ENCODE results near the gene USF2.

Gene USF2

DNA sequence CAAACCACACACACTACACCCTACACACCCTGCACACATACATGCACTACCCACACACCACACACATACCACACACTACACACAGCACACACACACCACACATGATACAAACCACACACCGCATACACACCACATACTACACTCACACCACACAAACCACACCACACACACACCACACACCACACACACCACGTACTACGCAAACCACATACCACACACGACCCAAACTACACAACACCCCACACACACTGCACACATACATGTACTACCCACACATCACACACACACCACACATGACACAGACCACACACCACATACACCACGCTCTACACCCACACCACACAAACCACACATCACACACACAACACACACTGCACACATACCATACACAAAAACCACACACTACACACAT lies 29.8 kb downstream of the USF2 start:
- no peak for DNase-seq

DNA sequence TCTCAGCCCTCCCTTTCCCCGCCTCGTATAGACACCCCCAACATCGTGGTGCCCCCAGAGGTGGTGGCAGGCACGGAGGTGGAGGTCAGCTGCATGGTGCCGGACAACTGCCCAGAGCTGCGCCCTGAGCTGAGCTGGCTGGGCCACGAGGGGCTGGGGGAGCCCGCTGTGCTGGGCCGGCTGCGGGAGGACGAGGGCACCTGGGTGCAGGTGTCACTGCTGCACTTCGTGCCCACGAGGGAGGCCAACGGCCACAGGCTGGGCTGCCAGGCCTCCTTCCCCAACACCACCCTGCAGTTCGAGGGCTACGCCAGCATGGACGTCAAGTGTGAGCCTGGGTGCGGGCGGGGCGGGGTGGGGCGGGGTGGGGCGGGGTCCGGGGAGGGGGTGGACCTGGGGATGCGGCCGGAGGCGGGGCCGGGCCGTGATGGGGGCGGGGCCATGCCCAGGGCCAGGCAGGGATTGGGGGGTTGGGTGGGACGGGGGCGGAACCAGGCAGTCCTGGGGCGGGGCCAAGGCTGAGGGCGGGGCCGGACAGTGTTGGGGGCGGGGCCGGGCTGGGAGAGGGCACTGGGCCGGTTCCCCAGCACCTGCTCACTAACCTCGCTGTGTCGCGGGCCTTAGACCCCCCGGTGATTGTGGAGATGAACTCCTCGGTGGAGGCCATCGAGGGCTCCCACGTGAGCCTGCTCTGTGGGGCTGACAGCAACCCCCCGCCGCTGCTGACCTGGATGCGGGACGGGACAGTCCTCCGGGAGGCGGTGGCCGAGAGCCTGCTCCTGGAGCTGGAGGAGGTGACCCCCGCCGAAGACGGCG lies 31.0 kb downstream of the USF2 start:
- DNase-seq, result peak in 35 of 51 donors; percentile 15 to 85 (median 53)

DNA sequence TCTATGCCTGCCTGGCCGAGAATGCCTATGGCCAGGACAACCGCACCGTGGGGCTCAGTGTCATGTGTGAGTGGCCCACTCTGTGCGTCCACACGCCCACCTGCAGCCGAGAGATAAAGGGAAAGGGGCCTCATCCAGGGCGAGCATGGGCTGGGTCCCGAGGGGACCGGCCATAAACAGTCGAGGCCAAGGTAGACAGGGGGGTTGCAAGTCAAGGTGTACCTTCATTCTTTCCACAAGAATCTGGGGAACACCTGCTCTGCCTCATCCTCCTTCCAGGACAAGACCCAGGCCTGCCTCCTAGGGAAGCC lies 31.5 kb downstream of the USF2 start:
- no peak for DNase-seq

GRCh38 chr19:35301961-35302360 lies 33.2 kb downstream of the USF2 start:
- DNase-seq, result no peak

GRCh38 chr19:35302446-35302845 lies 33.7 kb downstream of the USF2 start:
- DNase-seq, result no peak

GRCh38 chr19:35303357-35303915 lies 34.7 kb downstream of the USF2 start:
- DNase-seq, result no peak

DNA sequence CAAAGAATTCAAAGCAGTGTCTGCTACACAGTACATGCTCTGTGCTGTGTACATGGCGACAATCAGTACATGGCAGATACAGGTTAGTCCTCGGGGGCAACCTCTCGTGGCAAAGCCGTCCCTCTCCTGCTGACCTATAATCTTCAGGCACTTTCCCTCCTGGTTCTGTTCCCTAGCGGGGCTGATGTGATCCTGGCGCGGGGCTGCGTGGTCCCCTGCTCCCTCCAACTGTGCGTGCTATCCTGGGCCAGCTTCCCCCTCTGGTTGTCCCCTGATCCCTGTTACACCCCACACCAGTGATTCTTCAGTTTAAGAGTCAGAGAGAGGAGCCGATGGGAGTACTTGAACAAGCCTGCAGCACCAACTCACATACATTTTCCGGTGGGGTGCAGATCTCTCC lies 35.3 kb downstream of the USF2 start:
- DNase-seq, result no peak

- no peak for DNase-seq
These were observed 36.4 kb downstream of the USF2 start for GRCh38 chr19:35305181-35305580.

DNA sequence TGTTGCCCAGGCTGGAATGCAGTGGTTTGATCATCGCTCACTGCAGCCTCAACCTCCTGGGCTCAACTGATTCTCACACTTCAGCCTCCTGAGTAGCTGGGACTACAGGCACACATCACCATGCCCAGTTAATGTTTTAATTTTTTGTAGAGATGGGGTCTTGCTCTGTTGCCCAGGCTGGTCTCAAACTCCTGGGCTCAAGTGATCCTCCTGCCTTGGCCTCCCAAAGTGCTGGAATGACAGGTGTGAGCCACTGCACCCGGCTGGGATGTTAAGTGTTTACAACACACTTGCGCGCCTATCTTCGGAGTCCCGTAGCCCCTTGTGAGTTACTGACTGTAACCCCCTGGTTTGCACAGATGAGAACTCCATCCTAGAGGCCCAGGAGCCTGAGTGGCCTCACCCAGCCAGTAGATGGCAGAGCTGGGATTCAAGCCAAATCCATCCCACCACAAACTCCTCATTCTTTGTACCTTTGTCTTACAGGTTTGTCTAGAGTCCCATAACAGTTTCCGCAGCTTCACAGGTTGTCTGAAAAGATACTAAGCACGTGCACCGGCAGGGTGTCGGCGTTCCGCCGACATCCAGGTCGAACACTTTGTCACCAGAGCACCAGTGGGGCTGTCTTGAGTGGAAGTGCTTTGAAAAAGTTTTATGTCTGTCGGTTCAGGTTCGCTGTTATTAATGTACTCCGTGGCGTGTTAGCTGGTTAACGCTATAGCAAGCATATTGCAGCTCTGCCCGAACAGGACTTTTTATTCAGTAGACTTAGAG lies 37.9 kb downstream of the USF2 start:
- DNase-seq, result no peak

DNA sequence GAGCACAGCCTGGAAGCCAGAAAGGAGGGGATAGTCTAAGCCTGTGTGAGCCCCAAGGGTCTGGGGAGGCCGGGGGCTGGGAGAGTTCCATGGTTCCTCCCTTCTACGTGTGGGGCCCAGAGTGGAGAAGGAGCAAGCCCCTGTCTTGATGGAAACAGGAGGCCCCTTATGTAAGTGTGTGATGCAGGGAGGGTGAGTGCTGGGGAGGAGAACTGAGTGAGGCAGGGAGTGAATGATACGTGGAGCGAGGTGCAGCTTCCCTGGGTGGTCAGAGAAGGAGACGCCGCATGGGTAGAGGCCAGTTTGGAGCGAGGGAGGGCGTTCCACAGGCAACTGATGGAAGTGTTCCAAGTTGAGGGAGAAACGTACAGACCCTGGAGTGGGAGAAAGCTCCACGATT lies 39.2 kb downstream of the USF2 start:
- no peak for DNase-seq

- no peak for DNase-seq
These were observed 40.1 kb downstream of the USF2 start for GRCh38 chr19:35308910-35309309.

GRCh38 chr19:35309481-35310279 lies 40.9 kb downstream of the USF2 start:
- DNase-seq, result no peak

GRCh38 chr19:35310331-35310730 lies 41.6 kb downstream of the USF2 start:
- DNase-seq, result no peak

DNA sequence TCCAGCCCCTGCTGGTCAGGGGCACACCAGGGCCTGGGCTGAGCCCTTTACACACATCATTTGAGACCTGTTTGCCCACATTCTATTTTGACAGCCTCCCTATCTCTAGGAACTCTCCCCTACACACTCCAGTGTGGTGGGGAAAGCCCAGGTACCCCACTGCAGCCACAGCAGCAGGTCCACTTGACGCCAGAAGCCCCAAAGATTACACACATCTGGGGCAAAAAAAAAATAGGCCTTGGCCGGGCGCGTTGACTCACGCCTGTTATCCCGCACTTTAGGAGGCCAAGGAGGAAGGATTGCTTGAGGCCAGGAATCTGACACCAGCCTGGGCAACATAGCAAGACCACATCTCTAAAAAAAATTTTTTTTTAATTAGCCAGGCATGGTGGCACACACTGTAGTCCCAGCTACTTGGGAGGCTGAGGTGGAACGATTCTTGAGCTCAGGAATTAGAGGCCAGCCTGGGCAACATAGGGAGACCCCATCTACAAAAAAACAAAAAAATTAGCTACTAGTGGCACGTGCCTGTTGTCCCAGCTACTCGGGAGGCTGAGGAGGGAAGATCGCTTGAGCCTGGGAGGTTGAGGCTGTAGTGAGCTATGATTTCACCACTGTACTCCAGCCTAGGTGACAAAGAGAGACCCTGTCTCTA lies 42.2 kb downstream of the USF2 start:
- DNase-seq, result no peak

GRCh38 chr19:35311901-35312665 lies 43.3 kb downstream of the USF2 start:
- DNase-seq, result no peak

- DNase-seq, result no peak
These were observed 44.8 kb downstream of the USF2 start for GRCh38 chr19:35313587-35313986.

GRCh38 chr19:35314031-35314430 lies 45.3 kb downstream of the USF2 start:
- no peak for DNase-seq

- DNase-seq, result no peak
These were observed 46.2 kb downstream of the USF2 start for GRCh38 chr19:35314858-35315470.

GRCh38 chr19:35315883-35316282 lies 47.1 kb downstream of the USF2 start:
- no peak for DNase-seq

- no peak for DNase-seq
These were observed 47.8 kb downstream of the USF2 start for GRCh38 chr19:35316560-35316959.
